ENCODE results near the gene CTNNA3.

GRCh38 chr10:66713387-66713786 lies 982.6 kb downstream of the CTNNA3 start:
- TF ChIP-seq POLR2A (IDR thresholded peaks at IDR 0.05), result no peak
- TF ChIP-seq CTCF (IDR thresholded peaks at IDR 0.05), result no peak

Measured in uterus (tissue), 2 donors.